Measurements from ENCODE around the gene CCDC191.

Gene CCDC191

DNA sequence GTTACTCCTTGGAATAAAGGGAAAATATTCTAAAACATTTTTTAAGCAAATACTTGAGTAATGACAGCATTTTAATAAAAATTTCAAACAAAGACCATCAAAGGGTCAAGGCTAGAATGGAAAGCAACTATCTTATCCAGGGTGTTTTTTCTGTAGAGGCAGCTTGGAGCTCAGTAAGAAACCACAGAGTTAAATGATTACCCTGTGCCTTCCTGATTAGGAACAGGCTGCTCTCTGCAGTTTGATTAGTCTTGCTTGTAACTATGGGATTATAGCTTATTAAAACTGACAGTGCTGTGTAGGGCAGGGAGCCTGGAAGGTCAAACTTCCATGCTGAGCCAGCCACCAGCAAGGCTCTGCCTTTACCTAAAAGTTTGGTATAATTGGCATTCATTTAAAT, 33.3 kb upstream of the CCDC191 start:
- H3K9me2 ChIP-seq (replicated peaks; ENCODE audit: insufficient read depth, low read length): no peaks in the 10 kb centered on the region
- peaks cover 8% of the 10 kb centered on the region; the same call in 1 of the 2 replicates for H3K36me3 ChIP-seq (replicated peaks; ENCODE audit: insufficient read depth, low read length)
- no peak for DNase-seq
- H3F3A ChIP-seq (ENCODE audit: insufficient read depth, low read length): no peaks in the 10 kb centered on the region
- no peaks in the 10 kb centered on the region for H3K27me3 ChIP-seq (replicated peaks; ENCODE audit: insufficient read depth, low read length)
- no peaks in the 10 kb centered on the region for H3K4me1 ChIP-seq (ENCODE audit: low read length)
- H4K20me1 ChIP-seq (ENCODE audit: insufficient read depth, low read length): no peaks in the 10 kb centered on the region
- no peaks in the 10 kb centered on the region for H3K9me3 ChIP-seq (replicated peaks; ENCODE audit: insufficient read depth, low read length)
- H3K9ac ChIP-seq (ENCODE audit: low read length): no peak overlapping the region
- no peak overlapping the region for H3K27ac ChIP-seq (ENCODE audit: low read length)
- no peak overlapping the region for H3K4me2 ChIP-seq (ENCODE audit: low read depth, low read length)
- H3K79me2 ChIP-seq (ENCODE audit: low read length): no peaks in the 10 kb centered on the region
- TF ChIP-seq EZH2phosphoT487 (IDR thresholded peaks at IDR 0.05; ENCODE audit: low read length) (no peak), CTCF (IDR thresholded peaks at IDR 0.05; ENCODE audit: low read length) (no peak), EZH2 (optimal IDR thresholded peaks at IDR 0.05; ENCODE audit: low read depth, low read length) (no peak)
- no peak overlapping the region for H3K4me3 ChIP-seq (ENCODE audit: low read length)
- no peak overlapping the region for H2AFZ ChIP-seq (ENCODE audit: low read length)

GRCh38 chr3:114086356-114086755, 30.0 kb upstream of the CCDC191 start:
- TF ChIP-seq EZH2phosphoT487 (IDR thresholded peaks at IDR 0.05; ENCODE audit: low read length): no peak
- no peak for TF ChIP-seq EZH2 (optimal IDR thresholded peaks at IDR 0.05; ENCODE audit: low read depth, low read length)
- TF ChIP-seq CTCF (IDR thresholded peaks at IDR 0.05; ENCODE audit: low read length): no peak
- H4K20me1 ChIP-seq (ENCODE audit: insufficient read depth, low read length): no peaks in the 10 kb centered on the region

GRCh38 chr3:114083112-114083511, 26.8 kb upstream of the CCDC191 start:
- Histone ChIP-seq H3K4me1 (ENCODE audit: low read length) (no peaks in the 10 kb centered on the region), H3K4me2 (ENCODE audit: low read depth, low read length) (no peak overlapping the region), H3K9ac (ENCODE audit: low read length) (no peak overlapping the region), H3K79me2 (ENCODE audit: low read length) (no peaks in the 10 kb centered on the region), H3K27ac (ENCODE audit: low read length) (no peak overlapping the region), H3K36me3 (replicated peaks; ENCODE audit: insufficient read depth, low read length) (peaks cover 12% of the 10 kb centered on the region), H3K4me3 (ENCODE audit: low read length) (no peak overlapping the region), H3F3A (ENCODE audit: insufficient read depth, low read length) (no peaks in the 10 kb centered on the region), H2AFZ (ENCODE audit: low read length) (no peak overlapping the region), H3K27me3 (replicated peaks; ENCODE audit: insufficient read depth, low read length) (no peaks in the 10 kb centered on the region), H3K9me2 (replicated peaks; ENCODE audit: insufficient read depth, low read length) (no peaks in the 10 kb centered on the region), H4K20me1 (ENCODE audit: insufficient read depth, low read length) (no peaks in the 10 kb centered on the region), H3K9me3 (replicated peaks; ENCODE audit: insufficient read depth, low read length) (no peaks in the 10 kb centered on the region)
- TF ChIP-seq EZH2phosphoT487 (IDR thresholded peaks at IDR 0.05; ENCODE audit: low read length) (no peak), CTCF (IDR thresholded peaks at IDR 0.05; ENCODE audit: low read length) (no peak), EZH2 (optimal IDR thresholded peaks at IDR 0.05; ENCODE audit: low read depth, low read length) (no peak)
- no peak for DNase-seq

More at GRCh38 chr3:114086356-114086755, 30.0 kb upstream of the CCDC191 start:
- H3F3A ChIP-seq (ENCODE audit: insufficient read depth, low read length): no peaks in the 10 kb centered on the region
- no peaks in the 10 kb centered on the region for H3K79me2 ChIP-seq (ENCODE audit: low read length)
- no peak overlapping the region for H3K9ac ChIP-seq (ENCODE audit: low read length)
- no peak for DNase-seq
- H3K9me3 ChIP-seq (replicated peaks; ENCODE audit: insufficient read depth, low read length): no peaks in the 10 kb centered on the region
- no peak overlapping the region for H3K27ac ChIP-seq (ENCODE audit: low read length)
- peaks cover 8% of the 10 kb centered on the region for H3K36me3 ChIP-seq (replicated peaks; ENCODE audit: insufficient read depth, low read length)
- no peak overlapping the region for H2AFZ ChIP-seq (ENCODE audit: low read length)
- H3K4me3 ChIP-seq (ENCODE audit: low read length): no peak overlapping the region
- no peak overlapping the region for H3K4me2 ChIP-seq (ENCODE audit: low read depth, low read length)
- H3K9me2 ChIP-seq (replicated peaks; ENCODE audit: insufficient read depth, low read length): no peaks in the 10 kb centered on the region
- H3K4me1 ChIP-seq (ENCODE audit: low read length): no peaks in the 10 kb centered on the region
- H3K27me3 ChIP-seq (replicated peaks; ENCODE audit: insufficient read depth, low read length): no peaks in the 10 kb centered on the region

Measured in MM.1S (cell line).